ENCODE measurements around the gene RAB3D.

- TF ChIP-seq CTCF (conservative IDR thresholded peaks at IDR 0.05; ENCODE audit: low read depth in 2 of 2) (0 out of 4 replicates have a peak, but pooled peaks of 1 of the 2 experiments have one; percentile 9), EZH2phosphoT487 (IDR thresholded peaks at IDR 0.05; ENCODE audit: unreplicated experiment) (no peak), NANOG (IDR thresholded peaks at IDR 0.05; ENCODE audit: borderline replicate concordance) (no peak), EZH2 (IDR thresholded peaks at IDR 0.05; ENCODE audit: low read depth, unreplicated experiment) (no peak), CREB1 (CRISPR knock-in tag; IDR thresholded peaks at IDR 0.05; ENCODE audit: low read depth) (no peak)
- TF ChIP-seq, protein P1, sequence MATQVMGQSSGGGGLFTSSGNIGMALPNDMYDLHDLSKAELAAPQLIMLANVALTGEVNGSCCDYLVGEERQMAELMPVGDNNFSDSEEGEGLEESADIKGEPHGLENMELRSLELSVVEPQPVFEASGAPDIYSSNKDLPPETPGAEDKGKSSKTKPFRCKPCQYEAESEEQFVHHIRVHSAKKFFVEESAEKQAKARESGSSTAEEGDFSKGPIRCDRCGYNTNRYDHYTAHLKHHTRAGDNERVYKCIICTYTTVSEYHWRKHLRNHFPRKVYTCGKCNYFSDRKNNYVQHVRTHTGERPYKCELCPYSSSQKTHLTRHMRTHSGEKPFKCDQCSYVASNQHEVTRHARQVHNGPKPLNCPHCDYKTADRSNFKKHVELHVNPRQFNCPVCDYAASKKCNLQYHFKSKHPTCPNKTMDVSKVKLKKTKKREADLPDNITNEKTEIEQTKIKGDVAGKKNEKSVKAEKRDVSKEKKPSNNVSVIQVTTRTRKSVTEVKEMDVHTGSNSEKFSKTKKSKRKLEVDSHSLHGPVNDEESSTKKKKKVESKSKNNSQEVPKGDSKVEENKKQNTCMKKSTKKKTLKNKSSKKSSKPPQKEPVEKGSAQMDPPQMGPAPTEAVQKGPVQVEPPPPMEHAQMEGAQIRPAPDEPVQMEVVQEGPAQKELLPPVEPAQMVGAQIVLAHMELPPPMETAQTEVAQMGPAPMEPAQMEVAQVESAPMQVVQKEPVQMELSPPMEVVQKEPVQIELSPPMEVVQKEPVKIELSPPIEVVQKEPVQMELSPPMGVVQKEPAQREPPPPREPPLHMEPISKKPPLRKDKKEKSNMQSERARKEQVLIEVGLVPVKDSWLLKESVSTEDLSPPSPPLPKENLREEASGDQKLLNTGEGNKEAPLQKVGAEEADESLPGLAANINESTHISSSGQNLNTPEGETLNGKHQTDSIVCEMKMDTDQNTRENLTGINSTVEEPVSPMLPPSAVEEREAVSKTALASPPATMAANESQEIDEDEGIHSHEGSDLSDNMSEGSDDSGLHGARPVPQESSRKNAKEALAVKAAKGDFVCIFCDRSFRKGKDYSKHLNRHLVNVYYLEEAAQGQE (IDR thresholded peaks at IDR 0.05; ENCODE audit: unreplicated experiment) = no peak
These were observed at the start of gene RAB3D for GRCh38 chr19:11339254-11340098.
